ENCODE measurements around the gene RXRB.

- TF ChIP-seq SUZ12 (IDR thresholded peaks at IDR 0.05; ENCODE audit: extremely low read depth, insufficient read depth, insufficient read length), result no peak
- TF ChIP-seq YY1 (IDR thresholded peaks at IDR 0.05; ENCODE audit: insufficient read depth, insufficient read length), result no peak
- no peak for TF ChIP-seq ZNF274 (IDR thresholded peaks at IDR 0.05; ENCODE audit: low read depth, low read length)
These were observed 36.4 kb upstream of the RXRB start for GRCh38 chr6:33236852-33237251.

Measured in NT2/D1 (cell line).